ENCODE results near the gene FUBP3. TPM values are rescaled to one million over a fixed set of nuclear protein-coding genes. Genes with fewer than 3 reads are reported as not detected.

FUBP3 gene
- polyA plus RNA-seq, 1 donor from 2014 or later, result 29.3 TPM

- Mint-ChIP-seq H3K9me3 (no peaks in the 10 kb centered on the region), H3K4me3 (no peak overlapping the region), H3K27me3 (no peaks in the 10 kb centered on the region), H3K27ac (no peak overlapping the region), H3K4me1 (no peaks in the 10 kb centered on the region), H3K36me3 (peaks cover 5% of the 10 kb centered on the region)
Observed at GRCh38 chr9:130632081-130632710, 52.8 kb downstream of the FUBP3 start.

- Mint-ChIP-seq H3K4me1 (no peaks in the 10 kb centered on the region), H3K27ac (no peak overlapping the region), H3K27me3 (no peaks in the 10 kb centered on the region), H3K9me3 (no peaks in the 10 kb centered on the region), H3K36me3 (peaks cover 5% of the 10 kb centered on the region), H3K4me3 (no peak overlapping the region)
Observed at GRCh38 chr9:130632841-130633240, 53.5 kb downstream of the FUBP3 start.

- Mint-ChIP-seq H3K27ac (no peak overlapping the region), H3K4me3 (no peak overlapping the region), H3K4me1 (no peaks in the 10 kb centered on the region), H3K9me3 (no peaks in the 10 kb centered on the region), H3K36me3 (peaks cover 5% of the 10 kb centered on the region), H3K27me3 (no peaks in the 10 kb centered on the region)
Observed at GRCh38 chr9:130633336-130634190, 54.2 kb downstream of the FUBP3 start.

GRCh38 chr9:130634191-130634768 lies 54.9 kb downstream of the FUBP3 start:
- Mint-ChIP-seq H3K27ac (no peak overlapping the region), H3K4me3 (no peak overlapping the region), H3K9me3 (no peaks in the 10 kb centered on the region), H3K4me1 (no peaks in the 10 kb centered on the region), H3K36me3 (peaks cover 8% of the 10 kb centered on the region), H3K27me3 (no peaks in the 10 kb centered on the region)

GRCh38 chr9:130634801-130635200 lies 55.4 kb downstream of the FUBP3 start:
- no peaks in the 10 kb centered on the region for H3K4me1 Mint-ChIP-seq
- no peaks in the 10 kb centered on the region for H3K27me3 Mint-ChIP-seq
- no peak overlapping the region for H3K4me3 Mint-ChIP-seq
- H3K36me3 Mint-ChIP-seq, result peaks cover 8% of the 10 kb centered on the region
- H3K27ac Mint-ChIP-seq, result no peak overlapping the region
- no peaks in the 10 kb centered on the region for H3K9me3 Mint-ChIP-seq

- Mint-ChIP-seq H3K4me3 (no peak overlapping the region), H3K27me3 (no peaks in the 10 kb centered on the region), H3K27ac (no peak overlapping the region), H3K4me1 (no peaks in the 10 kb centered on the region), H3K36me3 (peaks cover 8% of the 10 kb centered on the region), H3K9me3 (no peaks in the 10 kb centered on the region)
Observed at GRCh38 chr9:130635306-130635705, 55.9 kb downstream of the FUBP3 start.

GRCh38 chr9:130635721-130636647 lies 56.6 kb downstream of the FUBP3 start:
- H3K4me3 Mint-ChIP-seq, result no peak overlapping the region
- H3K4me1 Mint-ChIP-seq, result no peaks in the 10 kb centered on the region
- no peaks in the 10 kb centered on the region for H3K27me3 Mint-ChIP-seq
- no peak overlapping the region for H3K27ac Mint-ChIP-seq
- H3K9me3 Mint-ChIP-seq, result no peaks in the 10 kb centered on the region
- H3K36me3 Mint-ChIP-seq, result peaks cover 8% of the 10 kb centered on the region

GRCh38 chr9:130636648-130637020 lies 57.3 kb downstream of the FUBP3 start:
- Mint-ChIP-seq H3K4me1 (no peaks in the 10 kb centered on the region), H3K27ac (no peak overlapping the region), H3K36me3 (peaks cover 8% of the 10 kb centered on the region), H3K27me3 (no peaks in the 10 kb centered on the region), H3K4me3 (no peak overlapping the region), H3K9me3 (no peaks in the 10 kb centered on the region)

- Mint-ChIP-seq H3K27me3 (no peaks in the 10 kb centered on the region), H3K27ac (peak overlapping the region in 1 of 3 donors; percentile 28), H3K4me3 (no peak overlapping the region), H3K36me3 (peaks cover 8% of the 10 kb centered on the region), H3K9me3 (no peaks in the 10 kb centered on the region), H3K4me1 (no peaks in the 10 kb centered on the region)
Observed at GRCh38 chr9:130638284-130639123, 59.1 kb downstream of the FUBP3 start.

- no peak overlapping the region for H3K4me3 Mint-ChIP-seq
- no peaks in the 10 kb centered on the region for H3K27me3 Mint-ChIP-seq
- H3K9me3 Mint-ChIP-seq, result no peaks in the 10 kb centered on the region
- H3K4me1 Mint-ChIP-seq, result no peaks in the 10 kb centered on the region
- peaks cover 8% of the 10 kb centered on the region for H3K36me3 Mint-ChIP-seq
- peak overlapping the region in 1 of 3 donors; percentile 82 for H3K27ac Mint-ChIP-seq
Observed at GRCh38 chr9:130639124-130639765, 59.9 kb downstream of the FUBP3 start.

- H3K4me1 Mint-ChIP-seq, result no peaks in the 10 kb centered on the region
- no peak overlapping the region for H3K4me3 Mint-ChIP-seq
- no peak overlapping the region for H3K27ac Mint-ChIP-seq
- peaks cover 4% of the 10 kb centered on the region for H3K36me3 Mint-ChIP-seq
- no peaks in the 10 kb centered on the region for H3K9me3 Mint-ChIP-seq
- no peaks in the 10 kb centered on the region for H3K27me3 Mint-ChIP-seq
Observed at GRCh38 chr9:130639866-130640555, 60.6 kb downstream of the FUBP3 start.

GRCh38 chr9:130640681-130641080 lies 61.3 kb downstream of the FUBP3 start:
- Mint-ChIP-seq H3K4me1 (no peaks in the 10 kb centered on the region), H3K27me3 (no peaks in the 10 kb centered on the region), H3K9me3 (peaks cover 0 to 1% (median 0%) of the 10 kb centered on the region in 3 donors), H3K36me3 (peaks cover 3% of the 10 kb centered on the region), H3K4me3 (no peak overlapping the region), H3K27ac (no peak overlapping the region)

- Mint-ChIP-seq H3K36me3 (peaks cover 7% of the 10 kb centered on the region), H3K27me3 (peaks cover 2% of the 10 kb centered on the region), H3K4me1 (no peaks in the 10 kb centered on the region), H3K4me3 (no peak overlapping the region), H3K9me3 (peaks cover 2 to 9% (median 5%) of the 10 kb centered on the region in 3 donors), H3K27ac (no peak overlapping the region)
Observed at GRCh38 chr9:130642926-130643325, 63.5 kb downstream of the FUBP3 start.
